ENCODE measurements around the gene LIMS2.

LIMS2 gene

GRCh38 chr2:127688405-127688804, 13.1 kb upstream of the LIMS2 start:
- H3K27ac ChIP-seq: no peak overlapping the region
- TF ChIP-seq ZFX (IDR thresholded peaks at IDR 0.05; ENCODE audit: borderline replicate concordance): no peak
- no peak for TF ChIP-seq CTCF (IDR thresholded peaks at IDR 0.05)

- no peak overlapping the region for H3K27ac ChIP-seq
- no peak for TF ChIP-seq ZFX (IDR thresholded peaks at IDR 0.05; ENCODE audit: borderline replicate concordance)
- TF ChIP-seq CTCF (IDR thresholded peaks at IDR 0.05): no peak
Measured at GRCh38 chr2:127685410-127686080, 10.2 kb upstream of the LIMS2 start.

GRCh38 chr2:127683757-127684156, 8.4 kb upstream of the LIMS2 start:
- H3K27ac ChIP-seq: no peak overlapping the region
- TF ChIP-seq CTCF (IDR thresholded peaks at IDR 0.05) (no peak), ZFX (IDR thresholded peaks at IDR 0.05; ENCODE audit: borderline replicate concordance) (no peak)

GRCh38 chr2:127683056-127683455, 7.7 kb upstream of the LIMS2 start:
- TF ChIP-seq CTCF (IDR thresholded peaks at IDR 0.05): no peak
- no peak for TF ChIP-seq ZFX (IDR thresholded peaks at IDR 0.05; ENCODE audit: borderline replicate concordance)
- H3K27ac ChIP-seq: no peak overlapping the region

GRCh38 chr2:127681976-127682857, 6.9 kb upstream of the LIMS2 start:
- TF ChIP-seq CTCF (IDR thresholded peaks at IDR 0.05): no peak
- no peak for TF ChIP-seq ZFX (IDR thresholded peaks at IDR 0.05; ENCODE audit: borderline replicate concordance)
- no peak overlapping the region for H3K27ac ChIP-seq

GRCh38 chr2:127681288-127681804, 6.0 kb upstream of the LIMS2 start:
- no peak overlapping the region for H3K27ac ChIP-seq
- TF ChIP-seq ZFX (IDR thresholded peaks at IDR 0.05; ENCODE audit: borderline replicate concordance) (no peak), CTCF (IDR thresholded peaks at IDR 0.05) (no peak)
